KOPT-K1 (cell line): Measurements from ENCODE around the gene ATP13A1.
"Not testable (repeated sequence)": the region's sequence is repeated elsewhere in the genome, so short reads cannot be mapped to it uniquely, and the experiment has no call there.

Experiments used
- H3K27ac ChIP-seq: fragments of 200-600 bp; sonication (generic); 2 replicates; pipeline ENCODE4 v1.5.1; 2016; ENCODE audit warnings: antibody characterized with exemption, mild to moderate bottlenecking, low read depth, low read length; ENCODE audit not compliant: poor library complexity, severe bottlenecking
- H3K36me3 ChIP-seq: fragments of 200-600 bp; sonication (generic); 2 replicates; pipeline ENCODE4 v1.5.1; 2017; ENCODE audit warnings: antibody characterized with exemption, mild to moderate bottlenecking, low read length, moderate library complexity; ENCODE audit not compliant: insufficient read depth
- H3K9me3 ChIP-seq: fragments of 200-600 bp; sonication (generic); 2 replicates; pipeline ENCODE4 v1.5.1; 2017; ENCODE audit warnings: antibody characterized with exemption, low read length, mild to moderate bottlenecking; ENCODE audit not compliant: insufficient read depth, poor library complexity, severe bottlenecking

ATP13A1 gene

GRCh38 chr19:19598728-19599451 is 64.6 kb downstream of the ATP13A1 start:
- H3K9me3 ChIP-seq: not testable (repeated sequence)
- Histone ChIP-seq H3K36me3 (peaks cover 17% of the 10 kb centered on the region; the same call in 1 of the 2 replicates), H3K27ac (peak overlapping the region; percentile 73)

- Histone ChIP-seq H3K9me3 (no peaks in the 10 kb centered on the region), H3K27ac (peak overlapping the region; percentile 73), H3K36me3 (peaks cover 25% of the 10 kb centered on the region; the same call in 1 of the 2 replicates)
Observed at GRCh38 chr19:19597809-19598306, 65.6 kb downstream of the ATP13A1 start.
